HG03571 (cell line): ENCODE results near the gene AADACL4.

ENCODE experiments used
- ATAC-seq: cut with Tn5 transposase; IDR thresholded peaks from one replicate; pipeline ENCODE4 v1.9.1; 2021; ENCODE audit not compliant: unreplicated experiment

The AADACL4 gene

GRCh38 chr1:12610941-12611340, 32.9 kb upstream of the AADACL4 start:
- ATAC-seq, result no peak

GRCh38 chr1:12613180-12613579, 30.7 kb upstream of the AADACL4 start:
- ATAC-seq, result no peak

- no peak for ATAC-seq
Observed at GRCh38 chr1:12614402-12615158, 29.3 kb upstream of the AADACL4 start.

DNA sequence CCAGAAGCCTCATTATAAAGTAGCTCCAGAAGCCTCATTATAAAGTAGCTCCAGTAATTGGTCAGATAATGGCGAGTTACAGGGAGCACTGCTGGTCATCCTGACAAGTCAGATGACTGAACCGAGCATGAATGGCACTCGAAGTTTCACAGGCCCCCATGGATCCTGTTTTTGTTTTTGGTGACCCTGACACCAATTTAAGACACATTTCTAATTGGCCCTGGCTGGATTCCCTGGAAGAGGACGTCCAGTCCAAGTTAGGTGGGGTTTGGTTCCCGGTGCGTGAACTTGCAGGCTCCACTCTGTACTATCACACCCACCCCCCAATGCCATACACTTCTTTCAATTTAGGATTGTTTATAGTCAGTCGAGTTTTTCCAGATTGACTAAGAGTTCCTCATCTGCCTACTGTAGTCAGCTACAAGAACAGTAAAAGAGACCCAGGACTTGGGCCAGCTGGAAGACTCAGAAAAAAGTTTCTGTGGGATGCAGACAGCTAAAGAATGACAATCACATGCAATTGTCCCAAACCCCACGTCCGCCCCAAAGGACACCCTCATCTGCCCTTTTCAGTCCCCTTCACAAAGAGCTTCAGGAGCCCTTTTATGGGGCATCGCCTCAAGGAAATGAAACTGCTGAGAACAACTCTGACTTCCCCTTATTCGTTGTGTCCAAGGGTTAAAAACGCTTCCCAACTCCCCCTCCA, 28.6 kb upstream of the AADACL4 start:
- ATAC-seq, result no peak

- ATAC-seq, result no peak
Observed at GRCh38 chr1:12615865-12616708, 27.8 kb upstream of the AADACL4 start.

DNA sequence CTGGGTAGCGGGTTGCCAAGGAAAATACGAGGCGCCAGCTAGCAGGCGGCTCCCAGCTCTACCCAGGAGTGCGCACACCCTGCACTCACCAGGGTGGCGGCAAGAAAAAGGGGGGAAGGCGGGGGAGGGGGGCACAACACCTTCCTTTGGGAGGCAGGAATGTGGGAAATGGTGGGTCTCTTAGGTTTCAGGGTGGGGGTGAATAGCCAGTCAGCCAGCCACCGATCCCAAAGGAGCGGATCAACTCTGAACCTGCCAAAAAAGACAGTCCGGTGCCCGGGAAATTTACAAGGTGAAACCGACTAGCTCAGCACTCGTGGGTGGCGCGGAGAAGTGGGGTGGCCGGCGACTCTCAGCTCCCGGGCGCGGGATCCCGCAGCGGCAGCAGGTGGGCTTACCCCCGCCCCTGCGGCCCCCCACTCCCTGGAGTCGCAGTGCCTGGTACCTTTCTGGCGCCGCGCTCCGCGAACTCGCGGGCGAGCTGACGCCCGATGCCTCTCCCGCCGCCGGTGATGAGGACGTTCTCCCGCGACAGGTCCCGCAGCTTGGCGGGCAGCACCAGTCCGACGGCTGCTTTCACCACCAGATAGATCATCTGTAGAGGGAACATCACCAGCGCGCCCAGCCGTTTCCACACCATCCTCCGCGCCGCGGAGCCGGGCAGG, 27.0 kb upstream of the AADACL4 start:
- ATAC-seq, result no peak

- no peak for ATAC-seq
Observed at GRCh38 chr1:12617511-12617900, 26.4 kb upstream of the AADACL4 start.

DNA sequence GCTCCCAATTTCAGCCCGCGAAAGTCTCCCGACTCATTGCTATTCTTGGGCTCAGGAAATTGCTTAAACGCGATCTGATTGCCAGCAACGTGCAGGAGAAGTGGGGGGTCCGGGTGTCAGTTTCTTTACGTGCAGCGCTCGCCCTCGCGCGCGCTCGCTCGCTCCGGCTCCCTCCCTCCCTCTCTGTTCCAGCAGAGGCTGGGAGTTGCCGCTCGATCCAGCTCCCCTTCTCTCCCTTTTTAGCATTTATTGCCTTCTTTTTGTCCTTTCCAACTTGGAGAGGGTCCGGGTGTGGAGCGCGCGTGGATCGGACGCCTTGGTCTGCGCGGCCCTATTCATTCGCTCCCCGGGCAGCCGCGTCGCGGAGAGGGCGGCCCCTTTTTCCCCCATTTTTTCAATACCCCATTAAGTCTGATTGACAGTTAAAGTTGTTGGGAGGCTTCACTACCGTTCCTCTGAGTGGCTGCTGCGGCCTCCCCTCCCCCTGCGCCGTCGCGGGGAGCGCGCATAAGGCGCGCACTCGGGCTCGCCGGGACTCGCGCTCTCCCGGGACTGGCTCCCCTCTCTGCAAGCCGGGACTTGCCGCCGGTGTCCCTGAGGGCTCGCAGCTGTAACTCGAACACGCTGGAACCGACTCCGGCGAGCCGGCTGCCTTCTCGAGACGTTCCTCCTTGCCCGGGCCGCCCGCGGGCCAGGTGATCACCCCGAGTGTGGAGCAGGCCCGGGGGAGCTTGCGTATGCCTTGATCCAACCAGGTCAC, 25.8 kb upstream of the AADACL4 start, which contains the start of gene DHRS3:
TSS of gene DHRS3 (minus strand) at position 310 of the 760 bp plus-strand sequence. CDS start 862 bp downstream, outside the sequence.
- ATAC-seq, result no peak

DNA sequence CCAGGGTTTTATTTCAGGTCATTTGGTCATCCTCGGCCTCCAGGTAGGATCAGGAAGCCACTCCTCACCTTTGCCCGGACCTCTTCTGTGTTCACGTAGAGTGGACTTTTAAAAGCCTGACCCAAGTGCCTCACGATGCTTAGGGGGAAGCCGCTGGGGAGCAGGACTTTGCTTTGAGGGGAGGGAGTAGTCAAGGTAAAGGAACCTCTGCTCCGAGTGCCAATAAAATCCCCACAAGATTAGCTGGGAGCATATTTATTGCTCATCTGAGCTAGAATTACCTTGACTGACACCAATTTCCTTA, 25.3 kb upstream of the AADACL4 start:
- no peak for ATAC-seq

- no peak for ATAC-seq
Observed at GRCh38 chr1:12618965-12619791, 24.7 kb upstream of the AADACL4 start.

GRCh38 chr1:12619792-12620487, 23.9 kb upstream of the AADACL4 start:
- ATAC-seq, result peak; percentile 46

DNA sequence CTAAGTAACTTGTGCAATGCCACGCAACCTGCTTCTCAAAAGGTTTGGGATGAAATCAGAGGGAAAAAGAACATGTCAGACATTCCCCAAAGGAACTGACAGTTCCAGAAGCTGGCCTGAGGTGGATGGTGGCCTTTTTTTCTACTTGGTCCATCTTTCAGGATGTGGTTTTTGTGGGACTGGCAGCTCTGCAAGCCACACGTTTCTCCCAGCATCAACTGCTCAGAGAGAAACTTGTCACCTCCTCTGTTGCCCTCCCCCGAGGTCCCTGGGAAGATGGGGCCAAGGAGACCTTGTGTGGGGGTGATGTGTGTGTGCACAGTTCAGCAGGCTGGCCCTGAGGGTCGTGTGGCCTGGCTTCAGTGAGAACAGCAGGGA, 23.4 kb upstream of the AADACL4 start:
- ATAC-seq, result no peak

DNA sequence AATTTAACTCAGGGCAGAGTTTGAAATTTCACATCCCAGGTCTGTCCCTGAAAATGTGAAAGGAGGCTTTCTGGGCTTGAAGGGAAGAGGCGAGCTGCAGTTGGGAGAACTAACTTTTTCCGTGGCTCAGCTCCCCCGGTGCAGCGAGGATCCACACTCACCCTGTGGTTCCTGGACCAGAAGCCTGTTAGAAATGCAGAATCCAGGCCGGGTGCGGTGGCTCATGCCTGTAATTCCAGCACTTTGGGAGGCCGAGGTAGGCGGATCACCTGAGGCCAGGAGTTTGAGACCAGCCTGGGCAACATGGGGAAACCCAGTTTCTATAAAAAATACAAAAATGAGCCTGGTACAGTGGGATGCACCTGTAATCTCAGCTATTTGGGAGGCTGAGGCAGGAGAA, 23.0 kb upstream of the AADACL4 start:
- ATAC-seq, result no peak

DNA sequence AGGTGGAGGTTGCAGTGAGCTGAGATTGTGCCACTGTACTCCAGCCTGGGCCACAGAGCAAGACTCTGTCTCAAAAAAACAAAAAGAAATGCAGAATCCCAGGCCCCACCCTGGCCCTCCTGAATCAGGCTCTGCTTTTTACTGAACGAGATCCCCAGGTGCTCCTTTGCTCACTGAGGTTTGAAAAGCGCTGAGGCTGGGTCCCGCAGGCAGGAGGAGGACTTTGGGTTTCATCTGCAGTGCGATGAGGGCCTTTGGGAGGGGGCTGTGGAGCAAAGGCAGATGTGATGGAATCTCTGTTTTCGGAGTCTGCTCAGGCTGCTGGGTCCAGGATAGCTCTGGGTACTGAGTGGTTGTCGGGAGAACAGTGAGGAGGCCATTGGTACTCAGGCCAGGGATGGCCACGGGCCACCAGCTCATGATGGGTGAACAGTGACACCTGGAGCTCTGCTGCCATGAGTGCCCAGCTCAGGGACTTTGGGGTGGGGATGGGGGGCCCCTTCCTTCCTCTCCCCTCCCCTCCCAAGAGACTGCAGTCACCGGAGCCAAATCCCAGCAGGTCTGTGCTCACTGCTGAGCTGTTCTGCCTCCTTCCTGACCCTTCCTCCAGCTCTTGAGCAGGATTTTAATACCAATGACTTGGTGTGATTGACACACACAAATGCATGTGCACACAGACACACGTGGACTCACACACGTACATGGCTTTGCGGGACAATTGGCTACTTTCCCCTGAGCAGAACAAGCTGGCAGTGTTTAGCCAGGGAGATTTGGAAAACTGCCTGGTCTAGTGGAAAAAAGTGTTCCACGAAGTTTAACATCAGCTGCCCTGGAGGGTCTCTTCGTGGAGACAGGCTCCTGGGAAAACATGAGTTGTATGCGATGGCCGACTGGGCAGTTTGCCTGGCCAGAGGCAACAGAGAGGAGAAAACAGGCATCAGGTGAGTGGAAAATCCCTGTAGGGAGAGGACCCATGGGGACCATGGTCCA, 22.2 kb upstream of the AADACL4 start:
- no peak for ATAC-seq

DNA sequence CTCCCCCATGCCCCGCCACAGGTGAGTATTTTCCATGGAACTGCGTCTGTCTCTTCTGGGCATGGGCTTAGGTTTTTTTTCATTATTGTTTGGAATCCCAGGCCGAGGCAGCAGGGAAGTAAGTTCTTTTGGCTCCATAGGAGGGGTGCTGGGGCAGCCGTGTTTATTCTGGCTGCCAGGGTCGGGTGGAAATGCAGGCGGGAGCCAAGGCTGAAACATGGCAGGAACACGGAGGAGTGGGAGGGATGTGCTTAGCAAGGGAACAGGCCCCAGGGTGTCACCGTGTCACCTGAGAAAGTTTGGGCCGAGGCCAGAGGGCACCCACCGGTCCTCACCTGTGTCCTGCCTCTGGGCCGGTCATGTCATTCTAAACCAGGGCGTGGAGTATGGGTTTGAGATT, 21.4 kb upstream of the AADACL4 start:
- no peak for ATAC-seq

GRCh38 chr1:12625276-12625675, 18.6 kb upstream of the AADACL4 start:
- no peak for ATAC-seq

DNA sequence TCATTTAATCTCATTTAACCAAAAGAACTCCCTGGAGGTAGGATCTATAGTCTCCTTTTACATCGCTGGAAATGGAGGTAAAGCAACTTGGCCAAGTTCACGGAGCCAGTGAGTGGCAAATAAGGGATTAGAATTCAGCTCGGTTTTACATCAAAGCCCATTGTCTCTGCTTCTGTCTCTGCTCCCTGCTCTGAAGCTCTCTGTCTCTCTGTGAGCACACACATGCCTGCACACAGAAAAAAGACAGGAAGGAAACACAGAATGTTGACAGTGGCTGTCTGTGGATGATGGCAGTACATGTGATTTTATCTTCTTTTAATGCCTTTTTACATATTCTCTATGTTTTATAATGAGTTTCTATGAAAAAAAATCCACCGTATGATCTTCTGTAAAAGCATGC, 17.0 kb upstream of the AADACL4 start:
- no peak for ATAC-seq

- ATAC-seq, result no peak
Observed at GRCh38 chr1:12627296-12627695, 16.6 kb upstream of the AADACL4 start.
